Measurements from ENCODE around the gene TSPAN18. TPM values are rescaled to one million over a fixed set of nuclear protein-coding genes. Genes with fewer than 3 reads are reported as not detected.

Gene TSPAN18
- total RNA-seq, 1 experiment from 2014 or later, result 18.3 TPM

DNA sequence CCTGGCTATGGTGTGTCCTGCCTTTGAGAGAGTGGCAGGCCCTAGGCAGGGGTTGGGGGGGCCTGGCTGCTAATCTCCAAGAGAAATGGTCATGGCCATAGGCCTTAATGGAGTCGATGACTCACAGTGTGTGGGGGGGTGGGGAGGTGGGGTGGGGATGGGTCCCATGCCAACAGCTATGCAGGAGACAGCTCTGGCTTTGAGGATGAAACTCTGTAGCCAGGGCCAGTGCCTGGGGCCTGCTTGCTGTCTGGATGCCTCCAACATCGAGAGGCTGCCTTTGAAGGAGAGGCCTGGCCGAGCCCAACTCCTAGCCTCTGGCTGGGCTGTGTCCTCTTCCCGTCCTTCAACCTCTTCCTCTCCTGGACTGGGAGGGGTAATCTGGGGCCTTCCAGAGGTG, 23.9 kb upstream of the TSPAN18 start:
- Histone ChIP-seq H3K4me3 (replicated peaks in 1 of 2; ENCODE audit: low read depth in 1 of 2, low read length in 2 of 2) (no peak overlapping the region), H3K4me2 (ENCODE audit: low read length) (no peak overlapping the region), H4K20me1 (ENCODE audit: insufficient read depth) (no peaks in the 10 kb centered on the region), H3K9me3 (ENCODE audit: control insufficient read depth in 1 of 2, insufficient read depth in 1 of 2, low read depth in 1 of 2, low read length in 2 of 2) (no peaks in the 10 kb centered on the region; a peak in 1 of 4 replicates), H2AFZ (ENCODE audit: low read depth, low read length, poor library complexity, severe bottlenecking) (no peak overlapping the region), H3K79me2 (ENCODE audit: insufficient read depth, low read length) (no peaks in the 10 kb centered on the region), H3K36me3 (ENCODE audit: control insufficient read depth in 1 of 2, insufficient read depth in 2 of 2, low read length in 2 of 2) (no peaks in the 10 kb centered on the region), H3K4me1 (ENCODE audit: control insufficient read depth in 1 of 2, insufficient read depth in 2 of 2, low read length in 2 of 2) (peaks cover 0 to 15% of the 10 kb centered on the region in 2 experiments; a peak in 1 of 4 replicates), H3K9me2 (ENCODE audit: insufficient read depth) (no peaks in the 10 kb centered on the region), H3K27ac (ENCODE audit: low read depth, low read length) (no peak overlapping the region), H3K9ac (ENCODE audit: low read length) (no peak overlapping the region), H3K27me3 (ENCODE audit: insufficient read depth, low read length) (no peaks in the 10 kb centered on the region)
- no peak for DNase-seq (ENCODE audit: low read depth, low spot score)
- TF ChIP-seq ZFX (IDR thresholded peaks at IDR 0.05), result no peak
- TF ChIP-seq ZNF274 (IDR thresholded peaks at IDR 0.05; ENCODE audit: low read depth, low read length), result no peak
- TF ChIP-seq RAD21 (IDR thresholded peaks at IDR 0.05; ENCODE audit: low read depth), result no peak
- no peak for TF ChIP-seq POLR2AphosphoS5 (IDR thresholded peaks at IDR 0.05; ENCODE audit: low read depth, low read length)
- no peak for TF ChIP-seq CEBPB (IDR thresholded peaks at IDR 0.05; ENCODE audit: low read depth)
- no peak for TF ChIP-seq POLR2A (IDR thresholded peaks at IDR 0.05; ENCODE audit: borderline replicate concordance, extremely low read depth, insufficient read depth, insufficient read length)
- TF ChIP-seq, protein P1, sequence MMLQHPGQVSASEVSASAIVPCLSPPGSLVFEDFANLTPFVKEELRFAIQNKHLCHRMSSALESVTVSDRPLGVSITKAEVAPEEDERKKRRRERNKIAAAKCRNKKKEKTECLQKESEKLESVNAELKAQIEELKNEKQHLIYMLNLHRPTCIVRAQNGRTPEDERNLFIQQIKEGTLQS (IDR thresholded peaks at IDR 0.05), result no peak
- no peak for TF ChIP-seq EZH2phosphoT487 (IDR thresholded peaks at IDR 0.05; ENCODE audit: borderline replicate concordance)
- no peak for TF ChIP-seq FOSL1 (IDR thresholded peaks at IDR 0.05; ENCODE audit: low read depth)
- TF ChIP-seq, protein P2, sequence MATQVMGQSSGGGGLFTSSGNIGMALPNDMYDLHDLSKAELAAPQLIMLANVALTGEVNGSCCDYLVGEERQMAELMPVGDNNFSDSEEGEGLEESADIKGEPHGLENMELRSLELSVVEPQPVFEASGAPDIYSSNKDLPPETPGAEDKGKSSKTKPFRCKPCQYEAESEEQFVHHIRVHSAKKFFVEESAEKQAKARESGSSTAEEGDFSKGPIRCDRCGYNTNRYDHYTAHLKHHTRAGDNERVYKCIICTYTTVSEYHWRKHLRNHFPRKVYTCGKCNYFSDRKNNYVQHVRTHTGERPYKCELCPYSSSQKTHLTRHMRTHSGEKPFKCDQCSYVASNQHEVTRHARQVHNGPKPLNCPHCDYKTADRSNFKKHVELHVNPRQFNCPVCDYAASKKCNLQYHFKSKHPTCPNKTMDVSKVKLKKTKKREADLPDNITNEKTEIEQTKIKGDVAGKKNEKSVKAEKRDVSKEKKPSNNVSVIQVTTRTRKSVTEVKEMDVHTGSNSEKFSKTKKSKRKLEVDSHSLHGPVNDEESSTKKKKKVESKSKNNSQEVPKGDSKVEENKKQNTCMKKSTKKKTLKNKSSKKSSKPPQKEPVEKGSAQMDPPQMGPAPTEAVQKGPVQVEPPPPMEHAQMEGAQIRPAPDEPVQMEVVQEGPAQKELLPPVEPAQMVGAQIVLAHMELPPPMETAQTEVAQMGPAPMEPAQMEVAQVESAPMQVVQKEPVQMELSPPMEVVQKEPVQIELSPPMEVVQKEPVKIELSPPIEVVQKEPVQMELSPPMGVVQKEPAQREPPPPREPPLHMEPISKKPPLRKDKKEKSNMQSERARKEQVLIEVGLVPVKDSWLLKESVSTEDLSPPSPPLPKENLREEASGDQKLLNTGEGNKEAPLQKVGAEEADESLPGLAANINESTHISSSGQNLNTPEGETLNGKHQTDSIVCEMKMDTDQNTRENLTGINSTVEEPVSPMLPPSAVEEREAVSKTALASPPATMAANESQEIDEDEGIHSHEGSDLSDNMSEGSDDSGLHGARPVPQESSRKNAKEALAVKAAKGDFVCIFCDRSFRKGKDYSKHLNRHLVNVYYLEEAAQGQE (IDR thresholded peaks at IDR 0.05; ENCODE audit: low read depth), result no peak
- no peak for TF ChIP-seq SIN3A (IDR thresholded peaks at IDR 0.05; ENCODE audit: low read depth)
- ChIA-PET CTCF (no interaction called here), POLR2A (no interaction called here), RAD21 (ENCODE audit: low non-redundant PET in 1 of 2, low total read pairs in 2 of 2, uncharacterized antibody in 2 of 2, unreplicated experiment in 2 of 2) (no interaction called here)
- no peak for ATAC-seq
- no TSS peak for BruUV-seq (replicated peaks)
- intact Hi-C loops (cut with micrococcal nuclease), result no loop called here

All from HCT116 (cell line).